Tibial nerve (tissue), 4 donors: ENCODE measurements around the gene TNXB. TPM values are rescaled to one million over a fixed set of nuclear protein-coding genes. Genes with fewer than 3 reads are reported as not detected.

Source experiments
- DNase-seq, 2 donors: peaks; one replicate each; pipeline ENCODE4 v3.0.0-alpha.2; 2019; ENCODE audit warnings: low spot score in 2 of 2
- H3K27ac ChIP-seq, 4 donors: fragments of 200-600 bp; sonication (generic) in 3 of 4; one replicate each; pipeline ENCODE4 v1.5.1; 2017 to 2019; ENCODE audit warnings: mild to moderate bottlenecking in 1 of 4
- H3K27me3 ChIP-seq, 2 donors: fragments of 200-600 bp; sonication (generic) in 1 of 2; one replicate each; pipeline versions ENCODE4 v1.5.1 to v1.6.0; 2017 to 2019
- H3K36me3 ChIP-seq, 3 donors: fragments of 200-600 bp; sonication (generic); one replicate each; pipeline ENCODE4 v1.5.1; 2018 to 2019
- H3K4me1 ChIP-seq, 4 donors: fragments of 200-600 bp; sonication (generic) in 3 of 4; one replicate each; pipeline ENCODE4 v1.5.1; 2017 to 2019
- H3K4me3 ChIP-seq, 4 donors: fragments of 200-600 bp; sonication (generic) in 3 of 4; one replicate each; pipeline ENCODE4 v1.5.1; 2017 to 2019; ENCODE audit warnings: mild to moderate bottlenecking in 1 of 4, moderate library complexity in 1 of 4
- H3K9me3 ChIP-seq, 4 donors: fragments of 200-600 bp; sonication (generic) in 3 of 4; one replicate each; pipeline ENCODE4 v1.5.1; 2017 to 2019
- EP300 ChIP-seq, 2 donors: sonication (generic); formaldehyde crosslinking; IDR thresholded peaks; one replicate each; pipeline ENCODE4 v1.6.1; 2017; ENCODE audit warnings: antibody characterized with exemption in 2 of 2, mild to moderate bottlenecking in 1 of 2
- POLR2A ChIP-seq, 2 donors: fragments of 450-650 bp; IDR thresholded peaks; one replicate each; pipeline ENCODE4 v1.6.1; 2017; ENCODE audit warnings: antibody characterized with exemption in 2 of 2, mild to moderate bottlenecking in 2 of 2, moderate library complexity in 2 of 2
- WGBS, 2 donors: methylation state at CpG; one replicate each; pipeline ENCODE4 v1.1.5; 2018; 5-methylcytosine and 5-hydroxymethylcytosine counted together
- total RNA-seq, 4 donors: library from RNA; depleted of rRNA; stranded (reverse); fragments of >200 nt; gene quantifications; one replicate each; pipeline ENCODE4 v1.1.0, GENCODE V29; 2016
- TF ChIP-seq, protein P1 (sequence below), 5 experiments: fragments of 200-600 bp in 3 of 5; fragments of 450-650 bp in 2 of 5; sonication (generic) in 3 of 5; IDR thresholded peaks; one replicate each; pipeline ENCODE4 v1.5.1; 2016 to 2019; ENCODE audit warnings: antibody characterized with exemption in 5 of 5, mild to moderate bottlenecking in 3 of 5, moderate library complexity in 2 of 5

TNXB gene
- total RNA-seq, 4 donors from 2014 or later, result 231 to 547 (median 297) TPM

DNA sequence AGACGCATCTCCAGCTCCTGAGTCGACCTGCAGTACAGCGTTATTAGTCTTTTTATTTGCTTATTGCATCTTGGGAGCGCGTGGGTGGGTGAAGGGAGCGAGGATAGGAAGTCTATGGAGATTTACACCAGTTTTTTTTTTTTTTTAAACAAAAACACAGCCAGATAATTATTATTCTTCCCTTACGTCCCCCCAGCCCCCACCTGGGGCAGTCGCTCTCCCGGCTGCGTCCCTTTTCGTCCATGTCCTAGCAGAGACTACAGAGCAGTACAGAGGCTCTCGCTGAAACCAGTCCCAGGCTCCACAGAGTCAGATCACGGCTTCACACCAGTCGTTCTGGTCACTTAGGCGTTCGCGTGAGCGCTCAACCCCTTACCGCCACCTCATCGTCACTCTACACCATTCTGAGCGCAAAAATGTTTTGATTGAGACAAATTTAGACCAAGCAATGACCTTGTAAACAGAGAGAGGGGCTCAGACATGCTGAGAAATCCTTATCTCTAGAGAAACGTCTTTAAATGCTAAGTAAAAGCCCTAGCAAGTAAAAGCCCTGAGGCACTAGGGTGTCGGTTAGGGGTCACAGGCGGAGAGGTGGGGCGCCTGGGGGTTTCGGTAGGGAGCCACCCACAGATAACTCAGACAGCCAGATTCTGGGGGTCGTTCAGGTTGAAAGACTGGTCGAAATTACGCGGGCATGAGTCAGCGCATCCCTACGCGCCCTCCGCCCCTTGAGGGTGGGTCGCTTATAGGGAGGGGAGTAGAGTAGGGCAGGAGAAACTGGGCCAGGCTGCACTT, 43.8 kb upstream of the TNXB start:
- peaks cover 4 to 65% (median 28%) of the 10 kb centered on the region in 4 donors for H3K4me1 ChIP-seq
- TF ChIP-seq POLR2A (IDR thresholded peaks at IDR 0.05), result no peak
- TF ChIP-seq, protein P1, sequence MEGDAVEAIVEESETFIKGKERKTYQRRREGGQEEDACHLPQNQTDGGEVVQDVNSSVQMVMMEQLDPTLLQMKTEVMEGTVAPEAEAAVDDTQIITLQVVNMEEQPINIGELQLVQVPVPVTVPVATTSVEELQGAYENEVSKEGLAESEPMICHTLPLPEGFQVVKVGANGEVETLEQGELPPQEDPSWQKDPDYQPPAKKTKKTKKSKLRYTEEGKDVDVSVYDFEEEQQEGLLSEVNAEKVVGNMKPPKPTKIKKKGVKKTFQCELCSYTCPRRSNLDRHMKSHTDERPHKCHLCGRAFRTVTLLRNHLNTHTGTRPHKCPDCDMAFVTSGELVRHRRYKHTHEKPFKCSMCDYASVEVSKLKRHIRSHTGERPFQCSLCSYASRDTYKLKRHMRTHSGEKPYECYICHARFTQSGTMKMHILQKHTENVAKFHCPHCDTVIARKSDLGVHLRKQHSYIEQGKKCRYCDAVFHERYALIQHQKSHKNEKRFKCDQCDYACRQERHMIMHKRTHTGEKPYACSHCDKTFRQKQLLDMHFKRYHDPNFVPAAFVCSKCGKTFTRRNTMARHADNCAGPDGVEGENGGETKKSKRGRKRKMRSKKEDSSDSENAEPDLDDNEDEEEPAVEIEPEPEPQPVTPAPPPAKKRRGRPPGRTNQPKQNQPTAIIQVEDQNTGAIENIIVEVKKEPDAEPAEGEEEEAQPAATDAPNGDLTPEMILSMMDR (IDR thresholded peaks at IDR 0.05), result no peak
- no peak for TF ChIP-seq EP300 (IDR thresholded peaks at IDR 0.05)
- peak overlapping the region; percentile 50 to 80 (median 73) for H3K4me3 ChIP-seq
- no peaks in the 10 kb centered on the region for H3K9me3 ChIP-seq
- H3K27me3 ChIP-seq, result no peaks in the 10 kb centered on the region
- H3K36me3 ChIP-seq, result peaks cover 0 to 33% (median 0%) of the 10 kb centered on the region in 3 donors
- peak overlapping the region; percentile 87 to 97 (median 92) for H3K27ac ChIP-seq
- DNase-seq, result no peak
- 8 to 16% methylated on average over 35 of the region's 35 CpGs for WGBS, 2 donors

DNA sequence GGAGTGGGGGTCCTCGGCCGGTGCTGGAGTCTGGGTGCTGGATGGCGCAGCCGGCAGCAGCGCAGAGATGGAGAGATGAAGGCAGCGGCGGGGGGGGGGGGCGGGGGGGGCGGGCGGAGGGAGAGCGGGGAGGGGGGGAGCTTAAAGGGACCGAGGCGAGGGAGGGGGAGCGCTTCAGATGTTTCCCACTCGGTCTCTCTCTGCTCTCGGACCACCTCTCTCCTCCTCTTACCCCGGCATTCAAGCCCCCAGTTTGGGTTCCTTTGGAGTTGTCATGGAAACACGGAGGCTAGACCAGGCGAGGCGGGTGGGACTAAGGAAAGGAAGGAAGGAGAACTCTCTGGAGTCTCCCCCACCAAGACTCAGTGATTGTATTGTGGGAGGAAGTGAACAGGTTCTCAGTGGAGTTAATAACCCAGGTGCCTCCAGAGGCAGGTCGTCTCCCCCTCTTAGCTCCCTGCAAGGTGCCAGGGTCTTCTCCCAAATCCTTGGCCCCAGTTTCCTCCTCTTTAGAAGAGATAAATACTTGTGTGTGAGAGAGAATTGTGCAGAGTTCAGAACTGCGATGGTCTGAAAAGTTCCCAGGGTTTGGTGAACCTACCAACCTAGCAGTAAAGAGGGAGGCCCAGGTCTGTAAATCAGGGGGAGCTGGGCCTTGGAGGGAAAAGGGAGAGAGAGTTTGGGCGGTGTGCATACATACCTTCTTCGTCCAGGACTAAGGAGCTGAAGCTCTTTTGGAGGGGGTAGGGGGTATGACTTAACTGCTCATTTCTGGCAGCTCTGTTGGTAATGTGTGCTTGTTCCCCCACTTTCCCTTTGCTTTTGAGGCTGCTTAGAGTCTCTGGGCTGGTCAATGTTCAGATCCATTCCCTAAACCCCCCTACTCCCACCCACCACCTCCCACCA, 43.0 kb upstream of the TNXB start, which contains the start of gene PRRT1:
Gene PRRT1 (minus strand): TSS at position 77 of the 906 bp plus-strand sequence. CDS start 112 bp downstream, outside the sequence.
- H3K36me3 ChIP-seq, result peaks cover 0 to 25% (median 0%) of the 10 kb centered on the region in 3 donors
- H3K9me3 ChIP-seq, result no peaks in the 10 kb centered on the region
- H3K4me3 ChIP-seq, result peak within 1 kb of the TSS; percentile 50 to 80 (median 73)
- 5 to 13% methylated on average over 19 to 20 of the region's 24 CpGs for WGBS, 2 donors
- no peak for DNase-seq
- peaks cover 4 to 65% (median 28%) of the 10 kb centered on the region in 4 donors for H3K4me1 ChIP-seq
- H3K27me3 ChIP-seq, result no peaks in the 10 kb centered on the region
- peak within 1 kb of the TSS; percentile 87 to 97 (median 92) for H3K27ac ChIP-seq
- no peak for TF ChIP-seq EP300 (IDR thresholded peaks at IDR 0.05)
- no peak for TF ChIP-seq POLR2A (IDR thresholded peaks at IDR 0.05)
- TF ChIP-seq, protein P1 (IDR thresholded peaks at IDR 0.05), result no peak

DNA sequence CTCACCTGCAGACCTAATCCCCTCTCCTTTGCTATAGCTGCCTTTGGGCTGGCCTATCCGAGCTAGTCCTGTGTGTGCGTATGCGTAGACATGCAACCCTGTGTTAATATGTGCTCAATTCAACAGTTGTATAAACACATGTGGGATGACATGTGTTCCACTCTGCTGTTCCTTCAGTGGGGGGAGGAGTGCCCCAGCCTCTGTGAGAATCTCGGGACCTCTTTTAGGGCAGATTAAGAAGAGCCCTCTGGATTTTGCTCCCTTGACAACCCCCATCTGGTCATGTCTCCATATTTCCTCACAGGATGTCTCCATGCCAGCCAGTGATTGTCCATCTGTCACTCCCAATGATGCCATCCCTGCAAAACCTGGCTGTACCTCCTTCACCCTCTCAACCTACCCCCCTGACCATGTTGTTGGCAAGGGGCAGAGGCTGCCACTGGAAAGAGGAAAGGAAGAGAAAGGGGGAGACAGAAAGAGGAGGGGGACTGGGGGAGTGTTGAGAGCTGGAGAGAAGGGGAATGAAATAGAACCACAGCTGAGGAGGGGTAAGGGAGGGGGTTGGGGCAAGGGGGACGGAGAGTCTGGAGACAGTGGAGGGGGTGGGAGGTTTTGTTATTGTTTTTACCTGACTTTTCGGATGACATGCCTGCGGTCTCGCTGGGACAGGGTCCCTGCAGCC, 42.2 kb upstream of the TNXB start:
- peaks cover 4 to 57% (median 28%) of the 10 kb centered on the region in 4 donors for H3K4me1 ChIP-seq
- 22 to 35% methylated on average over 8 of the region's 8 CpGs for WGBS, 2 donors
- H3K27ac ChIP-seq, result peak overlapping the region; percentile 15 to 97 (median 92)
- no peaks in the 10 kb centered on the region for H3K9me3 ChIP-seq
- no peaks in the 10 kb centered on the region for H3K27me3 ChIP-seq
- peaks cover 0 to 17% (median 0%) of the 10 kb centered on the region in 3 donors for H3K36me3 ChIP-seq
- DNase-seq, result no peak
- TF ChIP-seq POLR2A (IDR thresholded peaks at IDR 0.05) (no peak), EP300 (IDR thresholded peaks at IDR 0.05) (no peak)
- TF ChIP-seq, protein P1 (IDR thresholded peaks at IDR 0.05), result no peak
- peak overlapping the region; percentile 24 to 76 (median 42) for H3K4me3 ChIP-seq

DNA sequence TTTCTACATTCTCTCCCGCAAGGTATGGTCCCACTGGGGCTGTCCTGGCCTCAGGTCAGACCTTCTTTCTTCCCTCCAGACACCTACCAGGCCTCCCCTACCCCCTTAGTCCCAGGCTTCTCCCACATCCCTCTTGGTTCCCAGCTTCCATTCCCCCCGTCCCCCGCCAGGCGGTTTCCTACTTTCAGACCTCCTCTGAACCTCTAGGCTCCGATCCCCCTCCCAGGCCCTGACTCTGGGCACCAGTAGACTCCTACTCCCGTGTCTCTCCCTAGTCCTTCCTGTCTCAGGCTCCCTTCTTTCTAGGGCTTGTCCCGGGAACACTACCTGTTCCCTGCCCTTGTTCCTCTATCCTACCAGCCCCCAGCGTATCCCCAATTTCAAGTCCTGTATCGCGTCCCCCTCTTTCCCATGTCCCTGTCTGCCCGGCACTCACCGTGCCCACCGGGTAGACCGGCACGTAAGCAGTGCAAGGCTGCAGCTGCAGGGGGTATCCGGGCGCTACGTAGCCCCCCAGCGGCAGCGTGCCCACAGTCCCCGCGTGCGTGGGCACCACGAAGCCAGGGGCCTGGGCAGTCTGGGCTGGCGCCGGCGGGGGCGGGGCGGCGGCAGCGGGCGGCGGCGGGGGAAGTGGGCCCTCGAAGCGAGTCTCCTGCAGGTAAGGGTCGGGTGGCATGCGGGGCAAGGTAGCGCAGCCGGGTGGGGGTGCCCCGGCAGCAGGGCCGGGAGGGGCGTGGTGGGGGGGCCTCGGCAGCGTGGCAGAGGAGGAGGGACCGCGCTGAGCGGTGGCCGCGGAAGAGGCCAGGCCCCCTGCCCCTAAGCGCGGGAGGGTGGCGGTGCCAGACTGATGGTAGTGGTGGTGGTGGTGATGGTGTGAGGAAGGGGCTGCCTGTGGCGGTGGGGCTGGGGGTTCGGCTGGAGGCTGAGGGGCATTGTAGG, 41.1 kb upstream of the TNXB start:
- Histone ChIP-seq H3K9me3 (no peaks in the 10 kb centered on the region), H3K36me3 (peaks cover 0 to 10% (median 0%) of the 10 kb centered on the region in 3 donors), H3K27ac (peak overlapping the region in 3 of 4 donors; percentile 42 to 97 (median 46)), H3K4me1 (peaks cover 4 to 47% (median 20%) of the 10 kb centered on the region in 4 donors), H3K4me3 (peak overlapping the region; percentile 6 to 76 (median 32)), H3K27me3 (no peaks in the 10 kb centered on the region)
- TF ChIP-seq EP300 (IDR thresholded peaks at IDR 0.05) (no peak), POLR2A (IDR thresholded peaks at IDR 0.05) (no peak)
- TF ChIP-seq, protein P1 (IDR thresholded peaks at IDR 0.05), result no peak
- WGBS, 2 donors, result 38 to 43% methylated on average over 47 to 54 of the region's 55 CpGs
- DNase-seq, result no peak
